Heart left ventricle (tissue), 13 donors: Measurements from ENCODE around the gene NT5E.

Experiments
- POLR2A ChIP-seq, 2 donors: fragments of 450-650 bp; IDR thresholded peaks; one replicate each; pipeline ENCODE4 v1.6.1; 2017; ENCODE audit warnings: antibody characterized with exemption in 2 of 2, mild to moderate bottlenecking in 2 of 2, moderate library complexity in 2 of 2
- TF ChIP-seq, protein P1 (sequence below), 12 donors: fragments of 200-600 bp; sonication (generic) in 4 of 12; IDR thresholded peaks; one replicate each; pipeline versions ENCODE4 v1.5.0 to v1.8.0; 2018 to 2022; ENCODE audit warnings: antibody characterized with exemption in 12 of 12, mild to moderate bottlenecking in 5 of 12
- donor health status: ischemic (EF 13 %, LVEDD 7.1; RV severe dilation, severe dysfunction).
- donor health status: DM: no; HTN: yes; CAD: no.
- donor health status: DM: no; HTN: no; CAD: no.
- donor health status: ischemic (EF 25% LVEDD 6.9; RV normal size, moderate dysfunction).
- donor health status: ischemic (EF 25% LVEDD 5.7; RV mildly dilated, moderate dysfunction).
- donor health status: ischemic (EF 35%, LVEDD 5.7; RV mildly dilated, moderate dysfunction).
- donor health status: nonischemic (EF 11% LVEDD 7.7; RV severe dilation, severe dysfunction).
- donor health status: DM: yes; HTN: yes; CAD: no.
- donor health status: PGD.
- donor health status: ischemic (EF 29% LVEDD 5.4; RV normal size, mild dysfunction).
- donor health status: nonischemic (EF 23%, LVEDD 6.1; RV moderate dilation, normal function).

DNA sequence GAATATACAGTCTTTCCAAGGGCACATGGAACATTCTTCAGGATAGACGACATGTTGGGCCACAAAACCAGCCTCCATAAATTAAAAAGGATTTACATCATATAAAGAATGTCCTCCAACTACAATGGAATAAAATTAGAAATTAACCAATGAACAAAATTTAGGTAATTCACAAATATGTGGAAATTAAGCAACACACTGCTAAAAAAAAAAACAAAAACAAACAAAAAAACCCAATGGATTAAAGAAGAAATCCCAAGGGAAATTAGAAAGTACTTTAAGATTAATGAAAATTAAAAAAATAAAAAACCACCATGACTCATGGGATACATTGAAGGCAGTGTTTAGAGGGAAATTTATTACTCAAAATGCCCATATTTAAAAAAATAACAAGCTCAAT is 21.4 kb upstream of the NT5E start:
- TF ChIP-seq, protein P1, sequence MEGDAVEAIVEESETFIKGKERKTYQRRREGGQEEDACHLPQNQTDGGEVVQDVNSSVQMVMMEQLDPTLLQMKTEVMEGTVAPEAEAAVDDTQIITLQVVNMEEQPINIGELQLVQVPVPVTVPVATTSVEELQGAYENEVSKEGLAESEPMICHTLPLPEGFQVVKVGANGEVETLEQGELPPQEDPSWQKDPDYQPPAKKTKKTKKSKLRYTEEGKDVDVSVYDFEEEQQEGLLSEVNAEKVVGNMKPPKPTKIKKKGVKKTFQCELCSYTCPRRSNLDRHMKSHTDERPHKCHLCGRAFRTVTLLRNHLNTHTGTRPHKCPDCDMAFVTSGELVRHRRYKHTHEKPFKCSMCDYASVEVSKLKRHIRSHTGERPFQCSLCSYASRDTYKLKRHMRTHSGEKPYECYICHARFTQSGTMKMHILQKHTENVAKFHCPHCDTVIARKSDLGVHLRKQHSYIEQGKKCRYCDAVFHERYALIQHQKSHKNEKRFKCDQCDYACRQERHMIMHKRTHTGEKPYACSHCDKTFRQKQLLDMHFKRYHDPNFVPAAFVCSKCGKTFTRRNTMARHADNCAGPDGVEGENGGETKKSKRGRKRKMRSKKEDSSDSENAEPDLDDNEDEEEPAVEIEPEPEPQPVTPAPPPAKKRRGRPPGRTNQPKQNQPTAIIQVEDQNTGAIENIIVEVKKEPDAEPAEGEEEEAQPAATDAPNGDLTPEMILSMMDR (IDR thresholded peaks at IDR 0.05), result no peak
- no peak for TF ChIP-seq POLR2A (IDR thresholded peaks at IDR 0.05)
